GM19397 (cell line): ENCODE measurements around the gene NAALADL2.
"Not testable (repeated sequence)": the region's sequence is repeated elsewhere in the genome, so short reads cannot be mapped to it uniquely, and the experiment has no call there.

Experiments
- ATAC-seq: cut with Tn5 transposase; IDR thresholded peaks from one replicate; pipeline ENCODE4 v1.9.1; 2021; ENCODE audit warnings: mild to moderate bottlenecking, moderate library complexity; ENCODE audit not compliant: unreplicated experiment

The NAALADL2 gene

GRCh38 chr3:175716446-175716845, 857.3 kb downstream of the NAALADL2 start:
- ATAC-seq, result no peak

DNA sequence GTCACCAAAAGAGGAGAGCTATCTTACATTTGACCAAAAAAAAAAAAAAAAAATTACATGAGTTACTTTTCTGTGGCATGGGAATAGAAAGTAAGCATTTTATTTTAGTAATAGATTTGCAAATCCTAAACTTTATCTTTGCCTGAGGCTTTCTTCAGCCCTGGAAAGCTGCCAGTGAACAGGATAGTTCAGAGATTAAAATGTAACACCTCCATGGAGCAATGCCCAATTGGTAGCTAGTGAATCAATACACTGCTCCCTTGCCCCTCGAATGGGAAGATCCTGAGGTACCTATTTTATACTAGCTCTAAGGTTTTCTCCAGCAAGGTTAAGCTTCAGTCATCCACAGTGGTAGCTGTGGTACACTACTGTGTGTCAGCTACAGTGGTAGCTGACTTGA, 867.1 kb downstream of the NAALADL2 start:
- ATAC-seq, result no peak

DNA sequence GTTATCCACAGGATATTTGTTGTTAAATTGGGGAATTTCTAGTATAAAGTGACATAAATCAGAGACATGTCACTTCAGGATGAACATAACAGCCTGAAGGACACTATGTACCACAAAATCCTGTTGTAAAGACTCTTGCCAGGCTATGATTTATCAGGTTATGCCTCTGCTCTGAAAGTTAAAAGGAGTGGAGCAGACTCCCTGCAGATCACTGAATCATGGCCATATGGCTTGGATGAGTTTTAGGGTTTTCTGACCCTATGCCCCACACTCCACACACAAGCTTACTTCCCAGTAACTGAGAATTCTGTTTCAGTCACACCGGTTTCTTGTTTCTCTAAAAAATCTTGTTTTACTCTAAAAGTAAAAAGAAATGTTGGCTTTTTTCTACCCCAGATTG, 869.4 kb downstream of the NAALADL2 start:
- no peak for ATAC-seq

- no peak for ATAC-seq
Observed at GRCh38 chr3:175729466-175729865, 870.3 kb downstream of the NAALADL2 start.

GRCh38 chr3:175731543-175731942, 872.4 kb downstream of the NAALADL2 start:
- ATAC-seq, result no peak

DNA sequence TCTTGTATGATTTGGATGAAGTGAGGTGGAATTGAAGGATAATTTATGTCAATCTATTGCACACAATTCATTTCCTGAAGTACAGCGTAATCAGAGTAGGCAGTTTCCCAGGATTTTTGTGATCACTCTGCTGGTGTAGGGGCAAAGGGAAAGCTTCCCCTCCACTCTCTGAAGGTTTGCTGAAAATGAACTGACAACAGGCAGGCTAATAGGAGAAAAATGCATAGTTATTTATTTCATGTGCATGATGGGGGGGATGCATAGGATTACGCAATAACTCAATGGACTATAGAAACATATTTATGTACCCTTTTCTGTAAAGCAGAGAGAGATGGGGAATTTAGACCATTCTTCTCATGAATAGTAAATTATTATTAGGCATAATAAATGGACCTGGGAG, 872.9 kb downstream of the NAALADL2 start:
- no peak for ATAC-seq

GRCh38 chr3:175735866-175736265, 876.7 kb downstream of the NAALADL2 start:
- ATAC-seq, result no peak

DNA sequence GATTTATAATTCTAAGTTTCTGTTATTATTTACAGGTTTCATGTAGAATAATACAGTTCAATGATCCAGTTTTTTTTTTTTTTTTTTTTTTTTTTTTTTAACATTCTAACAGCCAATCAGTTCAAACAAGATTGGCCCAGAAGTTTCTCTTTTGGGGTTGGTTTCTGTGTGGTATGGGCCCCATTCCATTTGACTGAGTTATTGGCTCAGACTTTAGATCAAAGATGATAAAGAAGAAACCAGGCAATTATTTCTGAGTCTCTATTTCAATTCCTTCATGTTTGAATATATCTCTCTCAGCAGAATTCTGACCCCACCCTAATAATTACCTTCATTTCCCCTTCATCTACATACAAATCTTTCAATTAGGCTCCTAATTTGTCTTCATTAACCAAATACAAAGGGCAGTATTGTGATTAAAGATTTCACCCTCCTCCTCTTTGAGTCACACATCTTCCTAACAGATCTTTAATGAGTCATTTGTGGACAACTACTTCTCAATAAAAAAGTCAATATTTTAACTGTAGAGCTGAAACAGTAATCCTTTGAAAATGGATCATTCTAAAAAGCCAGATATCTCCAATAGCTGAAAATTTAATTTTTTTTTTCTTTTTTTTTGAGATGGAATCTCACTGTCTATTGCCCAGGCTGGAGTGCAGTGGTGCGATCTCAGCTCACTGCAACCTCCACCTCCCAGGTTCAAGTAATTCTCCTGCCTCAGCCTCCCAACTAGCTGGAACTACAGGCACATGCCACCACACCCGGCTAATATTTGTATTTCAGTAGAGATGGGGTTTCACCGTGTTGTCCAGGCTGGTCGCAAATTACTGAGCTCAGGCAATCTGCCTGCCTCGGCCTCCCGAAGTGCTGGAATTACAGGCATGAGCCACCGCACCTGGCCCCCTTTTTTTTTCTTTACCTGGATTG, 878.8 kb downstream of the NAALADL2 start:
- no peak for ATAC-seq

DNA sequence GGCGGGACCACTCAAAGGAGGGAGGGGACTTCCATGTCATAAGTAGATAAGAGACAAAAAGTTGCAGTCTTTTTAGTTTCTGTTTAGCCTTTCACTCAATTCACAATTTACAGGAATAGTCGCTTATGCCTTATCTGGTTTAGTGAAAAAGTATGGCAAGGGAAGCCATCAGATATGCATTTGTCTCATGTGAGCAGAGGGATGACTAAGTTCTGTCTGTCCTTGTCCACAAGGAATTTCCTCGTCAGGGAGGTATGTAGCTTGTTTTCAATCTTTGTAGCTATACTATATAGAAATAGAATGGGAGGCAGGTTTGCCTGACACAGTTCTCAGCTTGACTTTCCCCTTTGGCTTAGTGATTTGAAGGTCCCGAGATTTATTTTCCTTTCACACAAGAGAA, 882.8 kb downstream of the NAALADL2 start:
- ATAC-seq, result no peak

DNA sequence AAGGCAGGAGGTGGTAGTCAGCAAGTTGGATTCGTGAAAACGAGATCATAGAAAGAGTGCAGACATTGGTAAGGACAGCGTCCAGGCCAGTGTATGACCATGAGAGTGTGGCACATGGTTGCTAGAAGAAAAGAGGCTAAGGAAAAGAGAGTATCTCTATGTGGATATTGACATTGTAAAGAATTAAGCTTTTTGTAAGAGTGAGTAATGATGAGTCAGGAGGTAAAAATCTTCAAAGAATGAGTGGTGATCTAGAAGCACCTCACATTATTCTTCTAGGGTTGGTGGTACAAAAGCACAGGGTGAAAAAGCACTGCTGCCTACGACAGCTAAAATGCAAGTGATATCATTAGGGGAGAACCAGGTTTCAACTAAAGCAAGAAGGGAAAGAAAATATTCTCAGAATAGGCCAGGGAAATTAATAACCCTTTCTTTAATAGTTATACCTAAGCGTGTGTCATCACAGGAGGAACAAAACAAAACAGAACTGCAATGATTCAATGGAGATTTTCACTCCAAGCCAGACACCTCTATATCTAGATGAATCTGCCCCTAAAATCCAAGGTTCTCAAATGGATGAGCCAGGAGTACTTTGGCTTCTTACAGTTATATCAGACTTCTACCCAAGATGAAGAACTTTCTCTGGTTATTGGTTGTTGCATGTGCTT, 884.7 kb downstream of the NAALADL2 start:
- no peak for ATAC-seq

- ATAC-seq, result no peak
Observed at GRCh38 chr3:175746308-175746707, 887.2 kb downstream of the NAALADL2 start.

GRCh38 chr3:175748087-175748730, 889.1 kb downstream of the NAALADL2 start:
- no peak for ATAC-seq

DNA sequence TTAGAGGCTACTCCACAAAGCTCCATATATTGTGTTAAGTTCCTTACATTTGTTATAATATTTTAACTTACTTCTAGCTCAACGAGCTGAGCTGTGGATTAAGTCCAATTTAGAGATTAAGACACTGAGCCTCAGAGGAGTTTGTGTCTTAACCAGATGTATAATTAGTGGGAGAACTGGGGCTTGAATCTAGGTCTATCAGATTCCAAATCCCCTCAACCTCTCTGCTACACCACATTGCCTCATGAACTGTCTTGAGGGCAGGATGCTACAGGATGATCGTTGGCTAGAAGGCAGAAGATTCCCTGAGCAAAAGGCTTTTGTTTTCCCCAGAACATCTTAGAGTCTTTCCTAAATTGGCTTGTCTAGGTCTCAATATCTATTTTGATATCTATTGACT, 890.8 kb downstream of the NAALADL2 start:
- no peak for ATAC-seq

DNA sequence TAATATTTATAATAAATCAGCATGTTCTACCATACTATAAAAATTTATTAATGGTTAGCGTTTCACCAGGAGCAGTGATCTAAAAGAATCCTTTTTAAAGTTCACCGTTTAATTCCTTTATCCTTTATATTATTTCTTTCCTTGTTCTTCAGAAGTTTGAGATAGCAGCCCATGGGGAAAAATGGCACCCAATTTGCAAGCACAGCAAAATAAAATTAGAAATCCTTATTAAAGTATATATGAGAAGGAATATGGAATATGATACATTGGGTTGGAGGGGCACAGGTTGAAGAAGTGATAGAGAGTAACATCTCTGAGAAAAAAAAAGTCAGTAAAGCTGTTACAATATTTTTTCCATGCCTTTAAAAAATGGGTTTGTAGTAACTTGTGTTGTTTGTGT, 892.0 kb downstream of the NAALADL2 start:
- no peak for ATAC-seq

DNA sequence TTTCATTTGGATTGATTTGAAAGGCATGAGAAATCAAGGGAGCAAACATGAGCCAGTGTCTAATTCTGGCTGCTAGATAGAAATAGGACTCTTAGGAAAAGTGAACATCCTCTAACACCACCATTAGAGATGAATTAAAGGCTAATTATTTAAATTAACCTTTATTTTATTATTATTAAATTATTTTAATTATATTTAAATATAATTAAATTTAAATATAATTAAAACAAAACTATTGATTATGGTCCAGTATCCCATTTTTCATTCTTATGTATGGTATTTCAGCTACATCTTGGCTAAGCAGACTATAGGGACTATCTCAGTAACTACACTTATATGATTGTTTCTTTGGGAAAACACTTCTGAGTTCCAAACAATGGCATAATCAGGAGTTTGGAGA, 904.8 kb downstream of the NAALADL2 start:
- ATAC-seq, result no peak

DNA sequence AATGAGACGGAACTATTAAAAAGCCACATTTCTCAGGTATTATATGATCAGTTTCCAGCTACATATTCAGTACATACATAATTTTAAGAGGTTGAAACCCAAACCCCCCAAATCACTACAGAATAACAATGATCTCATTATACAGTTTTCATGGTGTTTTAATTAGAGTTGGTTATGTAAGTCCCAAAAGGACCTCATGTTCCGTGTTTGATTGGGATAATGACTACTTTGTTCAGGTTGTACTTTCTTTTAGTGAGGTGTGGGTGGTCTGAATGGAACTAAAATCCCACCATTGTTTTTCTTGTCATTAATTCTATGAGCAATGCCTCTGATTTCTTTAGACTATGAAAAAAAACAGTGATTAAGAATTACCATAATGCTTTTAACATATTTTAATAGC, 905.6 kb downstream of the NAALADL2 start:
- ATAC-seq, result no peak

DNA sequence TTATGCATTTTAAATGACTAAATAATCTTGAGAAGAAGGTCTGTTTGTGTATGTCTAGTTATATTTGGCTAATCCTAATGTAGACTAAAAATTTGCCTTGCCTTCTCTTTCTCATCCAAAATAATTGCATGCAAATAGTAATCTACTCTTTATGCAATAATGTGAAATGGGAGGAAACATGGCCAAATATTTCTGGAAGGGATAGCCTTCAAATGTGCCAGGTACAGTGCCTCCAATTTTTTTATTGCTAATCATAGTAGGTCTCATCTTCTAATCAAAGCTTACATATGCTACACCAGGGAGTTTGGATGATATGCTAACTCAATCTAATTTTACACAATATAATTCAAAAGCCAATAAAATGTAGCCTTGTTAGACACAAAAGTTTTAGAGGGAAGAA, 911.3 kb downstream of the NAALADL2 start:
- ATAC-seq, result no peak

GRCh38 chr3:175777495-175777894, 918.4 kb downstream of the NAALADL2 start:
- no peak for ATAC-seq

- ATAC-seq, result no peak
Observed at GRCh38 chr3:175777965-175778364, 918.8 kb downstream of the NAALADL2 start.

DNA sequence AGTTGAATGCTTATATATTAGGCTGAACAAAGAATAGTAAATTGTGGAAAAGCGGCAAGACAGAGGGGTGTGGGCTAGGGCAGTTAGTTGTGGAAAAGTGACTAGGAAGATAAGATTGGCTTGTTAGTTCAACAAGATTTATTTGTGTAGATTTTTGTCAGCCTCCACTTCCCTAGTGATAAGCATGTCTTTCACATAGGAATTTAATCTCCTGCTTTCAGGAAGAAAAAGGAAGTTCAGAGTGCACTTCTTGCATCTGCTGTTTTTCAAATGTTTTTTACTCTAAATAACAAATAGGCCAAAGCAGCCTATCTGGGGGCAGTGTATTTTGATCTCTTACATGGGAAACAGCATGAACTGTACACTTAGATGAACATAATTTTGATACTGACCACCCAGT, 919.9 kb downstream of the NAALADL2 start:
- ATAC-seq, result no peak

DNA sequence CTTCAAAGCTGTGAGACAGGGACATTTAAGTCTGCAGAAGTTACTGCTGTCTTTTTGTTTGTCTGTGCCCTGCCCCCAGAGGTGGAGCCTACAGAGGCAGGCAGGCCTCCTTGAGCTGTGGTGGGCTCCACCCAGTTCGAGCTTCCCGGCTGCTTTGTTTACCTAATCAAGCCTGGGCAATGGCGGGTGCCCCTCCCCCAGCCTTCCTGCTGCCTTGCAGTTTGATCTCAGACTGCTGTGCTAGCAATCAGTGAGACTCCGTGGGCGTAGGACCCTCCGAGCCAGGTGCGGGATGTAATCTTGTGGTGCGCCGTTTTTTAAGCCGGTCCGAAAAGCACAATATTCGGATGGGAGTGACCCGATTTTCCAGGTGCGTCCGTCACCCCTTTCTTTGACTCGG, 928.0 kb downstream of the NAALADL2 start:
- ATAC-seq, result not testable (repeated sequence)

- ATAC-seq, result no peak
Observed at GRCh38 chr3:175792245-175792644, 933.1 kb downstream of the NAALADL2 start.
